PC-3 (cell line): ENCODE data around the gene C3orf70.

Experiments used
- CTCF ChIP-seq: fragments of 300-600 bp; sonication (generic); conservative IDR thresholded peaks from 2 replicates; pipeline ENCODE4 v1.5.1; 2017; ENCODE audit warnings: antibody characterized with exemption, low read depth, mild to moderate bottlenecking, low read length
- EZH2 ChIP-seq: fragments of 300-600 bp; sonication (generic); IDR thresholded peaks from one replicate; pipeline ENCODE4 v1.6.1; 2017; ENCODE audit warnings: antibody characterized with exemption, mild to moderate bottlenecking, low read length; ENCODE audit not compliant: unreplicated experiment

DNA sequence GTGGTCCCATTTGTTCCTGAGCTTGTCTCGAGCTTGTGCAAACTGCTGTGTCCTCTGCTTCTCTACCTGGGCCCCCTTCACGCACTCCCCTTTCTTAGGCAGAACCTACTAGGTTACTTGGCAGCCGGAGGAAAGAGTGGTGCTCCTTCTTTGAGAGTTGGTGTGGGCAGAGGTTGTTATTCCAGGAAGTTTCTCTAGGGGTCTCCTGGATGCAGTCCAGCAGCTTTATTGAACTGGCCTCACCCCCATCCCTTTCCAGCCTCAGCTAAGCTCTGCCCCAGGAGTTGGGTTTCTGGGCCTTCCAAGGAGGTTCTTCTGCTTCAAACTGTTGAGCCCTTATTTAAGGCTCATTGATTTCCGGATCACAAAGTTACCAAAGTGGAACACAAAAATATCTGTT, 103.2 kb downstream of the C3orf70 start:
- TF ChIP-seq CTCF (no peak), EZH2 (no peak)
